ENCODE measurements around the gene ANGPT4.

The ANGPT4 gene

DNA sequence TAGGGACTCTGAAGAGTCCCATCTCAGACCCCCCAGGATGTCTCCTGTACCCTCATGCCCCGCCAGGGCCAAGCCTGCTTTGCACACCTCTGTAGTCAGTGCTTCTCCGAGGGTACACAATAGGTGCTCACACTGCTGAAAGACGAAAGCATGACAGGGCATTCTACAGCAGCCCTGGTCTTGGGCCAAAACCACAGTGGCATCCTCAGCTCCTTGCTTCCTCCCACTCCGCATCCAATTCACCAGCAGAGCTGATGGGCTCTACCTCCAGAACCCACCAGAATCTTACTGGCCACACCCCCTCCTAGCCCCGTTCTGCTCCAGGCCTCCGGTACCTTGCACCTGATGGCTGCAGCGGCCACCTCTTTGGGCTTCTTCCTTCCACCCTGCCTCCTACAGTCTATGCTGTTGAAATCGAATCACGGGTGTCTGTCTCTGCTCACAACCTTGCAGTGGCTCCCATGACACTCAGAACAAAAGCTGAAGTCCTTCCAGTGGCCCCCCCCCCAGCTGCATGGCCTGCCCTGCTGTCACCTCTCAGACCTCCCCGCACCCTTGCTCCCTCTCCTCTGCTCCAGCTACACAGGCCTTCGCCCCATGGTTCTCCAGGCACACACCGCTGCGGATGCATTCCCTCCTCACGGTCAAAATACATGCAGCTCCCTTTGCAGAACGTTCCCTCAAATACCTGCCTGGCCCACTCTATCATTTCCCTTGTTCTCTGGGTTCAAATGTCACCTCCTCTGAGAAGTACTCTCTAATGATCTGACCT, 1.2 kb downstream of the ANGPT4 start:
- Histone ChIP-seq H3K27me3 (ENCODE audit: low read depth, low read length) (no peaks in the 10 kb centered on the region), H3K4me1 (ENCODE audit: control insufficient read depth in 1 of 2, insufficient read depth in 2 of 2, low read length in 2 of 2) (no peaks in the 10 kb centered on the region), H3K27ac (ENCODE audit: low read length) (no peak overlapping the region), H3K9me3 (ENCODE audit: control insufficient read depth in 1 of 2, low read length in 2 of 2) (no peaks in the 10 kb centered on the region), H3K36me3 (ENCODE audit: control insufficient read depth in 1 of 2, insufficient read depth in 2 of 2, low read length in 2 of 2) (no peaks in the 10 kb centered on the region), H3K4me3 (ENCODE audit: low read depth in 1 of 2, low read length in 2 of 2) (no peak overlapping the region)

DNA sequence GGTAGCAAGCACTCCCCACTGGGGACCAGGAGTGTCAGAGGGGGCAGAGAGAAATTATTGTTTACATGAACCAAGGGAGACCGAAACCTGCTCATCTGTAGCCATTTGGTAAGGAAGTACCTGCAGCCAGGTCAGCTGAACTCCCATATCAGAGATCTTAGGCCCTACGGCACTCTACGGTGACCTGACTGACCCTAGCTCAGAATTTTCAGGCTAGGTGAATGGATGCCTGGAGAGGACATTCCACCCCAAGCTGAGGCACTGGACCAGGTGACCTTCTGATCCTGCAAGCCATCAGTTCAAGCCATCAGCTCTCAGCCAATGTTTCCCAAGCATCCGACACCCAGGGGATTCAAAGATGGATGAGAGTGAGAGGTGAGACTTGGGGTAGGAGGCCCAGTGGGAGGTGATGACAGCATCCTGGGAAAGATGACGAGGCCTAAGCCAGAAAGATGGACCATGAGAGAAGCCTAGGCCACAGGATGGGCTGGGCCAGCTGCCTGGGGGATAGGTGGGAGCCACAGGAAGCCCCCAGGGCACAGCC, 2.8 kb downstream of the ANGPT4 start:
- no peak overlapping the region for H3K4me3 ChIP-seq (ENCODE audit: low read depth in 1 of 2, low read length in 2 of 2)
- no peak overlapping the region for H3K27ac ChIP-seq (ENCODE audit: low read length)
- no peaks in the 10 kb centered on the region for H3K4me1 ChIP-seq (ENCODE audit: control insufficient read depth in 1 of 2, insufficient read depth in 2 of 2, low read length in 2 of 2)
- no peaks in the 10 kb centered on the region for H3K36me3 ChIP-seq (ENCODE audit: control insufficient read depth in 1 of 2, insufficient read depth in 2 of 2, low read length in 2 of 2)
- no peaks in the 10 kb centered on the region for H3K27me3 ChIP-seq (ENCODE audit: low read depth, low read length)
- H3K9me3 ChIP-seq (ENCODE audit: control insufficient read depth in 1 of 2, low read length in 2 of 2) = no peaks in the 10 kb centered on the region

DNA sequence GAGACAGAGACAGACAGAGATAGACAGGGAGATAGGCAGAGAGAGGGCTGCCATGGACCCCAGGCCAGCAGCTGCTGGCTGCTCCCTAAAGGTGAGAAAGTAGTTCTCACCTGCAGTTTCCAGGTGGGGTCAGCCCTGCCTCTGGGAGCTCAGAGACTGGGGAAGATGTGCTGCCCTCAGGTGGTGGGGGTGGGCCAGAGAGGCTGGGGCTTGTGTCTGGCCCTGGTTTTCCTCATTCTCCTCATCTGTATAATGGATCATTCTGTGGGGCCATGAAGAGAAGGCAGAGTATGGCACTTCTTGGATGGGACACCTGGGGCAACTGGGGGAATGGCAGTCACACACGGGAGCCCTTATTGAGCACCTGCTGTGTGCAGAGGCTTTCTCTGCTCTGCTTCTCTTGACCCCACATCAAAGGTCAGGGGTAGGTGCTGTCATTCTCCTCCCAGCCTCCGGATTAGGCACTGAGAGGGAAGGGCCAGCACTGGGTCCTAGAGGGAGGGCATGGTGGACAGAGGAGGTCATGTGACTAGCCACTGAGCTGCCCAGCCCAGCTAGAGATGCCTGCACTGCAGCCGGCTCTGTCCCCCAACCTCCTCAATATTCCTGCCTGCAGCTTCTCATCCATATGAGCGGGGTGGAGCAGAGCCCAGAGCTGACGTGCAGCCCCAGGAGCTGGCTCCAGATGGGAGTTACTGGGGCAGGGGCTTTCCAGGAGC, 4.1 kb downstream of the ANGPT4 start:
- no peaks in the 10 kb centered on the region for H3K36me3 ChIP-seq (ENCODE audit: control insufficient read depth in 1 of 2, insufficient read depth in 2 of 2, low read length in 2 of 2)
- H3K9me3 ChIP-seq (ENCODE audit: control insufficient read depth in 1 of 2, low read length in 2 of 2) = no peaks in the 10 kb centered on the region
- H3K27ac ChIP-seq (ENCODE audit: low read length) = no peak overlapping the region

DNA sequence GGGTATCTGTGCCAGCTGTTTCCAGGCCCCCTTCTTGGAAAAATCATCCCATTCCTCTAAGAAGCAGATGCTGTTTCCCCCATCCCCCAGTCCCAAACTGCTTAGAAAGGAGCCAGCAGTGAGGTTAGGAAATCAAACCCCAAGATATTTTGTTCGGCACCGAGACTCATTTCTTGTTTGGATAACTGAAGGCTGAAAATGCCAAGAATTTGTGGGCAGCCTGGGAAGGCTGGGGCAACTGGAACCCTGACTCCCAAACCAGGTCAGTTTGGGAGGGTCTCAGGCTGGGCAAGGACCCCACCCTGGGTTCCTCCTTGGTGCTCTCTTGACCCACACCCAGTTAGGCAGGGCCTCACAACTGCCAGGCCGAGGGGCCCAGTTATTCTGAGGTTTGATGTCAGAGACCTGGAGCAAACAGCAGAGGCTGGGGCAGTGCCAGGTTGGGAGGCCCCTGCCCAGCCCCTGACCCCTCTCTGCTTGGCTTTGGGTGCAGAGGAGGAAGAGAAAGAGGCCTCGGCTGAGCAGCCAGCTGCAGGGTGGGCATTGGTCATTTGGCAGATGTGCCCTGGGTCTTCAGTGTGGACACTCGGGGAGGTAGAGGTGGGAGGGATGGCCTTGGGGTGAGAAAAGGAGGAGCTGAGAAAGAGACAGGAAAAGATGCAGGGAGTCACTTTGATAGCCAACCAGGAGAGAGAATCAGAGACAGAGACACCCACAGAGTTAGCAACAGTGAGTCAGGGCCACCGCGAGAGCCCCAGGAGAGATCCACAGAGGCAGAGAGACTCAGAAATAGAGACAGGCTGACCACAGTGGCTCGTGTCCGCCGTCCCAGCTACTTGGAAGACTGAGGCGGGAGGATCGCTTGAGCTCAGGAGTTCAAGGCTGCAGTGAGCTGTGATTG, 5.0 kb downstream of the ANGPT4 start:
- Histone ChIP-seq H3K27ac (ENCODE audit: low read length) (no peak overlapping the region), H3K27me3 (ENCODE audit: low read depth, low read length) (no peaks in the 10 kb centered on the region), H3K9me3 (ENCODE audit: control insufficient read depth in 1 of 2, low read length in 2 of 2) (no peaks in the 10 kb centered on the region), H3K36me3 (ENCODE audit: control insufficient read depth in 1 of 2, insufficient read depth in 2 of 2, low read length in 2 of 2) (no peaks in the 10 kb centered on the region), H3K4me1 (ENCODE audit: control insufficient read depth in 1 of 2, insufficient read depth in 2 of 2, low read length in 2 of 2) (no peaks in the 10 kb centered on the region), H3K4me3 (ENCODE audit: low read depth in 1 of 2, low read length in 2 of 2) (no peak overlapping the region)

More for the DNA sequence above, 4.1 kb downstream of the ANGPT4 start:
- Histone ChIP-seq H3K4me1 (ENCODE audit: control insufficient read depth in 1 of 2, insufficient read depth in 2 of 2, low read length in 2 of 2) (no peaks in the 10 kb centered on the region), H3K4me3 (ENCODE audit: low read depth in 1 of 2, low read length in 2 of 2) (no peak overlapping the region), H3K27me3 (ENCODE audit: low read depth, low read length) (no peaks in the 10 kb centered on the region)

DNA sequence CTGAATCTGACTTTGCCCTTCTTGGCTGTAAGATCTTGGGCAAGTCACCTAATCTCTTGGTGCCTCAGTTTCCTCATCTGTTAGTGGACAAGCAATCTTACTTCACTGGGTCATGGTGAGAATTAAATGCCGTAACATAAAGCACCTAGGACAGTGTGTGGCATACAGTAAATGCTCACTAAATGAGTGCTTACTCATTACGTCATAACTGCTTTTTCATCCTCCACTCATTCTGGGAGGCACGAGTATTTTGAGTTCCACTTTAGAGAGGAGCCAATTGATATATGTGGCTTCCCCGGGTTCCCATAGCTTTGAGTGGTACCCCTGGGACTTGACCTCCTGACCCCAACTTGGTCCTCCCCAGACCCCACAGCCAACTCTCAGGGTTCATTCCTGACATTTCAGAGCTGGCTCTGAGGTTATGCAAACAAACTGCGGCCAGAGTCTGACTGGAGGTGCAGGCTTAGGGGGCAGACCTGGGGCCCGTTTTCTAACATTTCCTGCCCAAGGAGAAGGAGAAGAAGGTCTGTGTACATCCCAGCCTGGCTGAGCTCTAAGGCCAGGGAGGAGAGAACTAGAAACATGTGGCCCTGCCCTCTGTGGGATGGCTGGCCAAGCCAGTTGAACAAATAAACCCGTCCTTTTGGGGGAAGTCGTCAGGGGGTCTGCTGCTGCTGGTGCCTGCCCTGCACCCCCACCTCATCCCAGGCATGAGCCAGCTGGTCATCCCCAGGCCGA, 5.8 kb downstream of the ANGPT4 start:
- Histone ChIP-seq H3K27me3 (ENCODE audit: low read depth, low read length) (no peaks in the 10 kb centered on the region), H3K4me3 (ENCODE audit: low read depth in 1 of 2, low read length in 2 of 2) (no peak overlapping the region), H3K36me3 (ENCODE audit: control insufficient read depth in 1 of 2, insufficient read depth in 2 of 2, low read length in 2 of 2) (no peaks in the 10 kb centered on the region), H3K4me1 (ENCODE audit: control insufficient read depth in 1 of 2, insufficient read depth in 2 of 2, low read length in 2 of 2) (no peaks in the 10 kb centered on the region), H3K27ac (ENCODE audit: low read length) (no peak overlapping the region), H3K9me3 (ENCODE audit: control insufficient read depth in 1 of 2, low read length in 2 of 2) (no peaks in the 10 kb centered on the region)

DNA sequence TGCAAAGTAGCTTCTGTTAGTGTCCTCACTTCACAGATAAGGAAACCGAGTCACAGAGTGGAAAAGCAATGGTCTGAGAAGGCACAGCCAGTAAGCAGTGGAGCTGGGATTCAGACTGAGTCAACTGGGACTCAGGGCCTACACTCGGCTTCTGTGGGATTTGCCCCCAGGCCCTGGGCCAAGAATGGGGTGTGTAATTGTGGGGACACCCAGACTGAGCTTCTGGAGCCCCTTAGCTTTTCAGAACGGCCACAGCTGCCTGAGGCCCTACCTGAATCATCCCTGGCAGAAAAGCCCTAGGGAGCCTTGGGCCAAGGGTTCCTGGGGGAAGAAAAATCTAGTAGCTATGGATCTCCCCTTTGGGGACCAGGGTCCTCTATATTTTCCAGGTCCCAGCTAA, 6.5 kb downstream of the ANGPT4 start:
- no peak overlapping the region for H3K27ac ChIP-seq (ENCODE audit: low read length)
- no peaks in the 10 kb centered on the region for H3K4me1 ChIP-seq (ENCODE audit: control insufficient read depth in 1 of 2, insufficient read depth in 2 of 2, low read length in 2 of 2)
- no peaks in the 10 kb centered on the region for H3K27me3 ChIP-seq (ENCODE audit: low read depth, low read length)
- no peak overlapping the region for H3K4me3 ChIP-seq (ENCODE audit: low read depth in 1 of 2, low read length in 2 of 2)
- no peaks in the 10 kb centered on the region for H3K9me3 ChIP-seq (ENCODE audit: control insufficient read depth in 1 of 2, low read length in 2 of 2)
- H3K36me3 ChIP-seq (ENCODE audit: control insufficient read depth in 1 of 2, insufficient read depth in 2 of 2, low read length in 2 of 2) = no peaks in the 10 kb centered on the region

DNA sequence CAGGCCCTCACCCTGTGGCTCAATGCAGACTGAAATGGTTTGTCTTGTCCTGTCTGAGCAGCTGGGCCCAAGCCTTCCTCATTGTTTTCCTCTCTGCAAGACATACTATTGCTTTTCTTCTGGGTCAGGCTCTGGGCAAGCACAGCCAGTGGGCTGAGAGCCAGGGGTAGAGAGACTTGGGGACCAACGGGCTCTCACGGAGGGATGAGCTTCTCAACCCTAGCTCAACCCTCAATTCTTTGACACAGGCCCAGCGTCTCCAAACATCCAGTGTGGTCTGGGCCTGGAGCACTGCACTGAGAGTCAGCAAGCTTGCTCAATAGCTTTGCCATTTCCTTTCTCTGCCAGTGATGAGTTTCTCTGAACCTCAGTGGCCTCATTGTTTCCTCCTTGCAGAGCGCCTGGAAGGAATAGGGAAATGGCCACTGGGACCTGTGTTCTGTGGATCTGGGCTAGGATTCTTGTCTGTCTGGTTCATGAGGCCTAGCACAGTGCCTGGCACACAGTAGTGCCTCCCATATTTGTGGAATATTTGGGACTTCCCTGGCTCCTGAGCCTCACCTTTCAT, 9.3 kb downstream of the ANGPT4 start:
- no peak overlapping the region for H3K27ac ChIP-seq (ENCODE audit: low read length)
- H3K36me3 ChIP-seq (ENCODE audit: control insufficient read depth in 1 of 2, insufficient read depth in 2 of 2, low read length in 2 of 2) = no peaks in the 10 kb centered on the region

DNA sequence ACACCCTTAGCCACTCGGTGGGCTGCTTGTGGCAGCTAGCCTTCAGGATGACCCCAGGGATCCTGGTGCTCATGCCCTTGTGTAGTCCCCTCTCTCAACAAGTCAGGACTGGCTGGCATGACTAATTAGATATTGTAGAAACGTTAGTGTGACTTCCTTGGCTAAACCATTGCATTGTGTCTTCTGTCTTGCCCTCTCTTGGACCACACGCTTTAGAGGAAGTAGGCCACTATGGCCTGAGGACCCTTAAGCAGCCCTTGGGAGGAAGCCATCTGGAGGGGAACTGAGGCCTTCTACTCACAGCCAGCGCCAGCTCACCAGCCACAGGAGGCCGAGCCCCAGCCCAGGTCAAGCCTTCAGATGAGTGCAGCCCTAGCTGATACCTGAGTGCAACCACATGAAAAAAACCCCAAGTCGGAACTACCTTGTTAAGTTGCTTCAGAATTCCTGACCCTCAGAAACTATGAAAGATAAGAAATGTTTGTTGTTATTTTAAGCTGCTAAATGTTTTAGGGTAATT, 10.1 kb downstream of the ANGPT4 start:
- Histone ChIP-seq H3K4me1 (ENCODE audit: control insufficient read depth in 1 of 2, insufficient read depth in 2 of 2, low read length in 2 of 2) (no peaks in the 10 kb centered on the region), H3K27ac (ENCODE audit: low read length) (no peak overlapping the region), H3K27me3 (ENCODE audit: low read depth, low read length) (no peaks in the 10 kb centered on the region), H3K4me3 (ENCODE audit: low read depth in 1 of 2, low read length in 2 of 2) (no peak overlapping the region), H3K9me3 (ENCODE audit: control insufficient read depth in 1 of 2, low read length in 2 of 2) (no peaks in the 10 kb centered on the region), H3K36me3 (ENCODE audit: control insufficient read depth in 1 of 2, insufficient read depth in 2 of 2, low read length in 2 of 2) (no peaks in the 10 kb centered on the region)

More for the DNA sequence above, 9.3 kb downstream of the ANGPT4 start:
- Histone ChIP-seq H3K27me3 (ENCODE audit: low read depth, low read length) (no peaks in the 10 kb centered on the region), H3K4me1 (ENCODE audit: control insufficient read depth in 1 of 2, insufficient read depth in 2 of 2, low read length in 2 of 2) (no peaks in the 10 kb centered on the region), H3K9me3 (ENCODE audit: control insufficient read depth in 1 of 2, low read length in 2 of 2) (no peaks in the 10 kb centered on the region), H3K4me3 (ENCODE audit: low read depth in 1 of 2, low read length in 2 of 2) (no peak overlapping the region)

DNA sequence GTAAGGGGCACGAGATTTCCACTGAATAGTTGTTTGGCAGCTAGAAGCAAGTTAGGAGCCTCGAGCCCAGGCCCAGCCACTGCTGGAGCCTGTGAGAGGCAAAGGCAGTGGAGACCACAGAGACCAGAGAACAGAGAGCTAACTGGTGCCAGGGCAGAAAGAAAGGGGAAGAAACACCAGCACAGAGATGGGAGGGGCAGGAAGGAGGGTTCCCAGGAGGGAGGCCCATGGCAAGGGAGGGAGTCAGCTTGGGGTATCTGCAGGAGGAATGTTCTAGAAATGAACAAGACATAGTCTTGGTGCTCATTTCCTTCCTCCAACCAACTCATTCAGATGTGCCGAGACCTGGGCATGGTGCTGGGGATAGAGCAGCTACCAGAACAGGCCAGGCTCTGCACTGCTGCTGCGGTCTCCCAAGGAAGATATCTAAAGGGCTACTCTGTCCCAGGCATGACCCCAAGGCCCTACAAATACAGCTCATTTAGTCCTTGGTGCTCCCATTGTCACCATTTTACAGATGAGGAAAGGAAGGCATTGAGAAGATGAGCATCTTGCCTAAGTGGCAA, 10.7 kb downstream of the ANGPT4 start:
- Histone ChIP-seq H3K27me3 (ENCODE audit: low read depth, low read length) (no peaks in the 10 kb centered on the region), H3K27ac (ENCODE audit: low read length) (no peak overlapping the region), H3K4me3 (ENCODE audit: low read depth in 1 of 2, low read length in 2 of 2) (no peak overlapping the region), H3K4me1 (ENCODE audit: control insufficient read depth in 1 of 2, insufficient read depth in 2 of 2, low read length in 2 of 2) (no peaks in the 10 kb centered on the region), H3K36me3 (ENCODE audit: control insufficient read depth in 1 of 2, insufficient read depth in 2 of 2, low read length in 2 of 2) (no peaks in the 10 kb centered on the region), H3K9me3 (ENCODE audit: control insufficient read depth in 1 of 2, low read length in 2 of 2) (no peaks in the 10 kb centered on the region)

DNA sequence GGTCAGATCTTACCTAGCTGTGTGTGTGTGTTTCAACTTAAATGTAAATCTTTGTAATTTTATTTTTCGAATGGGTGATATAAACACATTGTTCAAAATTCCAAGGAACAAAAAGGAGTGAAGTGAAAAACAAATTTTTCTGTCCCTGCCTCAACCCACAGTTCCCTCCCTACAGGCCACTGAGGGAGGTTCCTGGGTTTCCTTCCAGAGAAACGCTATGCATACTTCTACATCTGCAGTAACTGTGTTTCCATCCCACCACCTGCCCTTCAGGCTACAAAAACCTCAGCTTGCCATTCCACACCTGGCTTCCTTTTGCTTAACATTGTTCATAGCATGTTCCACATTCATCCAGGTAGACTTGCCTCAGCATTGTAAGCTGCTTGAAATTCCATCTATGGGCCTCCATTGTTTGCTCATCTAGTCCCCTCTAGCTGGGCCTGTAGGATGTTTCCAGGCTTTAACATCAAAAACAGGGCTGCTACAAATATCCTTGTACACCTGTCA, 12.0 kb downstream of the ANGPT4 start:
- H3K27ac ChIP-seq (ENCODE audit: low read length) = no peak overlapping the region
- H3K36me3 ChIP-seq (ENCODE audit: control insufficient read depth in 1 of 2, insufficient read depth in 2 of 2, low read length in 2 of 2) = no peaks in the 10 kb centered on the region
- H3K27me3 ChIP-seq (ENCODE audit: low read depth, low read length) = no peaks in the 10 kb centered on the region
- H3K4me1 ChIP-seq (ENCODE audit: control insufficient read depth in 1 of 2, insufficient read depth in 2 of 2, low read length in 2 of 2) = no peaks in the 10 kb centered on the region
- no peak overlapping the region for H3K4me3 ChIP-seq (ENCODE audit: low read depth in 1 of 2, low read length in 2 of 2)
- no peaks in the 10 kb centered on the region for H3K9me3 ChIP-seq (ENCODE audit: control insufficient read depth in 1 of 2, low read length in 2 of 2)

All from muscle layer of duodenum (tissue), 2 donors.